SK-N-MC (cell line): ENCODE measurements around the gene PNPLA1.

Experiments used
- EZH2 ChIP-seq: fragments of 200-600 bp; sonication (generic); IDR thresholded peaks from one replicate; pipeline ENCODE4 v1.6.1; 2017; ENCODE audit warnings: antibody characterized with exemption
- FOXP2 ChIP-seq: optimal IDR thresholded peaks from 2 replicates; pipeline ENCODE3; 2011; ENCODE audit warnings: mild to moderate bottlenecking, moderate library complexity; ENCODE audit not compliant: insufficient read depth; ENCODE audit errors: extremely low read length, control extremely low read depth
- POLR2AphosphoS5 ChIP-seq: IDR thresholded peaks from 2 replicates; pipeline ENCODE4 v1.6.1; 2012; ENCODE audit warnings: mild to moderate bottlenecking, low read depth, low read length, borderline replicate concordance

GRCh38 chr6:36297511-36297910 lies 27.7 kb downstream of the PNPLA1 start:
- no peak for TF ChIP-seq EZH2
- no peak for TF ChIP-seq POLR2AphosphoS5
- TF ChIP-seq FOXP2, result no peak
